Subcutaneous adipose tissue (tissue), 4 donors: Measurements from ENCODE around the gene DPP6. TPM values are rescaled to one million over a fixed set of nuclear protein-coding genes. Genes with fewer than 3 reads are reported as not detected.

Experiments
- total RNA-seq, 4 donors: library from RNA; depleted of rRNA; stranded (reverse); fragments of >200 nt; gene quantifications; one replicate each; pipeline ENCODE4 v1.1.0, GENCODE V29; 2016
- TF ChIP-seq, protein P1 (sequence below): fragments of 450-650 bp; IDR thresholded peaks from one replicate; pipeline ENCODE4 v1.5.1; 2016; ENCODE audit warnings: low read depth, mild to moderate bottlenecking, control low read depth, antibody characterized with exemption, moderate library complexity

Gene DPP6
- total RNA-seq, 4 donors from 2014 or later: 0.19 to 2.0 (median 0.85) TPM; not detected in 1

DNA sequence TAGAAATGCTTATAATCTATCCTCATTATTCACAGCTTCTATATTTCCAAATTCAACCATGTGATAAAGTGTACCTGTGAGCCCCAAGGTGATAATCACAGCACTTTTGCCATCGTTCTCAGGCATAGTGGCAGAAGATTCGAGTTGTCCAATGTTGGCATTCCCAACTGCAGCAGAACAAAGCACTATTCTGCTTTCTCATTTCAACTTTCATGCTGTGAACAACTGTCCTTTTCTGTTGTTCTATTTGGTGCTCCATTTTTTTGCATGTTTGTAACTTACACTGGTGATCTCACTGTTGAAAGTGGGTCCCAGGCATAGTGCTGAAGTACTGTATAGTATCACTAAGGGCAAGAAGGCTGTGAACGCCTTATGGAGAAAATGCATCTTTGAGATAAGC lies 512.5 kb downstream of the DPP6 start:
- TF ChIP-seq, protein P1, sequence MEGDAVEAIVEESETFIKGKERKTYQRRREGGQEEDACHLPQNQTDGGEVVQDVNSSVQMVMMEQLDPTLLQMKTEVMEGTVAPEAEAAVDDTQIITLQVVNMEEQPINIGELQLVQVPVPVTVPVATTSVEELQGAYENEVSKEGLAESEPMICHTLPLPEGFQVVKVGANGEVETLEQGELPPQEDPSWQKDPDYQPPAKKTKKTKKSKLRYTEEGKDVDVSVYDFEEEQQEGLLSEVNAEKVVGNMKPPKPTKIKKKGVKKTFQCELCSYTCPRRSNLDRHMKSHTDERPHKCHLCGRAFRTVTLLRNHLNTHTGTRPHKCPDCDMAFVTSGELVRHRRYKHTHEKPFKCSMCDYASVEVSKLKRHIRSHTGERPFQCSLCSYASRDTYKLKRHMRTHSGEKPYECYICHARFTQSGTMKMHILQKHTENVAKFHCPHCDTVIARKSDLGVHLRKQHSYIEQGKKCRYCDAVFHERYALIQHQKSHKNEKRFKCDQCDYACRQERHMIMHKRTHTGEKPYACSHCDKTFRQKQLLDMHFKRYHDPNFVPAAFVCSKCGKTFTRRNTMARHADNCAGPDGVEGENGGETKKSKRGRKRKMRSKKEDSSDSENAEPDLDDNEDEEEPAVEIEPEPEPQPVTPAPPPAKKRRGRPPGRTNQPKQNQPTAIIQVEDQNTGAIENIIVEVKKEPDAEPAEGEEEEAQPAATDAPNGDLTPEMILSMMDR: no peak

DNA sequence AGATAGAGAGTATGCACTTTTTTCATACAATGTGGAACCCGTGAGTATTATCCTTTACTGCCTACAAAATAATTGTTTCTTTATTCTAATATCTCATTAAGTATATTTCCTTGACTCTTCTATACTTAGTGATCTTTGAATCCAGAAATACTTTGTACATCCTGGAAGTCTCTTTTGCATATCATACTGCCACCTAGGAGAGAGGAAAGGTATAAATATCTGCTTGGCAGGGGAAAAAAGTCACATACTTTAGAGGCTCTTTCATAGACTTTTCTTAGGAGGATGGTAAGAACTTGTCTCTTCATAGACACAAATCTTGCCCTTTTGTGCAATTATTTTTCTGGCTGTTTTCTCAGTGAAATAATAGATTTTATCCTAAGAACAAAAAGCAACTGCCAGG lies 514.7 kb downstream of the DPP6 start:
- TF ChIP-seq, protein P1: no peak

DNA sequence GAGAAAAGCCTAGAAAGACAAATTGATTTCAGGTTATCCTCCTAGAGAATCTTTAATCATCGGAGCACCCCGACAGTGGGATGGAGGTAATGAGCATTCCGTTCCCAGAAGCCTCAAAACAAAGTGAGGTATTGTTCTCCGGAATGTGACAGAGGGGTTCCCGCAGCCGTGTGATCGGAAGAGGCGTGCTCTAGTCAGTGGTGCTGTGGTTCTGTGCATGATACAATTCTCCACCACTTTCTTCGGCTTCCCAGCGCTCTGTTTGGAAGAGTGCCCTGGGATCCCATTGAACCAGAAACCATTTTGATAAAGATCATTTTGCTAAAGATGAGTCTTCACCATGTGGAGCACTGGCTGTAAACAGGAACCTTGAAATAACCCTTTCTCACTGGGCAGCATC lies 516.1 kb downstream of the DPP6 start:
- TF ChIP-seq, protein P1: no peak

DNA sequence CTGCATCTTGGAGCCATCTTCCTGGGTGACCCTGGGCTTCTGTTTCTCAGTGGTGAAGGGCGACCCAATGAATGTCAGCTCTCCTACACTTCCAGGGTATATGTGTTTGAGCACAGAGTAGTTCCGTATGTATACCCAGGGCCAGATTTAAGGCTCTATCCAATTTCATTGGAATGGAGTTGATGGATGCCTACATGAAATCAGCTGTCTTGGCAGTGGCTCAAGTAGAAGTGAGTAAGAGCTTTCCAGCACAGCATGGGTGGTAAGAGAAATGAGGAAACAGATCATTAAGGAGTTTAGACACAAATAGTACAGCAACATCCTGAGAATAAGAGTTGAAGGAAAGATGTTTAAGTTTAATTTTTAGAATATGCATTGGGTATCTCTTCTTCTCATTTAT lies 517.7 kb downstream of the DPP6 start:
- TF ChIP-seq, protein P1: no peak

DNA sequence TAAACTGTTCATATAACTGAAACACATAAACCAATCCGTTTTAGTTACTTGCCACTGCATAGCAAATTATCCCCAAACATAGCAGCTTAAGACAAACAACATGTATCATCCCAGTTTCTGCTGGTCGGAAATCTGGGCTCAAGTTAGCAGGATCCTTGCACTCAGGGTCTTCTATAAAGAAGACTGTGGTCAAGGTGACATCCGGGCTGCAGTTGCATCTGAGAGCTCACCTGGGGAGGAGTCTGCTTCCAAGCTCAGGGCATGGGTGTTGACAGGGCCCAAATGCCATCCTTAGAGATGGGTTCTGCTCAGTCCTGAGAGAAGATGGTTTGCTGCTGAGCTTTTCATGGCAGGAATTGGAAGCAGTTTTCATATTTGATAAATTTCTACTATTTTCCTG lies 519.6 kb downstream of the DPP6 start:
- TF ChIP-seq, protein P1: no peak

DNA sequence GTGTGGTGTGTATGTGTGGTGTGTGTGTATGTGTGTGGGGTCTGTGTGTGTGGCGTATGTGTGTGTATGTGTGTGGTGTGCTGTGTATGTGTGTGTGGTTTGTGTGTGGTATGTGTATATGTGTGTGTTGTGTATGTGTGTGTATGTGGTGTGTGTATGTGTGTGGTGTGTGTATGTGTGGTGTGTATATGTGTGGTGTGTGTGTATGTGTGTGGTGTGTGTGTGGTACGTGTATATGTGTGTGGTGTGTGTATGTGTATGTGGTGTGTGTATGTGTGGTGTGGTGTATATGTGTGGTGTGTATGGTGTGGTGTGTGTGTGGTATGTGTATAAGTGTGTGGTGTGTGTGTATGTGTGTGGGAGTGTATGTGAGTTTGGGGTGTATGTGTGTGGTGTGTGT lies 522.0 kb downstream of the DPP6 start:
- TF ChIP-seq, protein P1: no peak

DNA sequence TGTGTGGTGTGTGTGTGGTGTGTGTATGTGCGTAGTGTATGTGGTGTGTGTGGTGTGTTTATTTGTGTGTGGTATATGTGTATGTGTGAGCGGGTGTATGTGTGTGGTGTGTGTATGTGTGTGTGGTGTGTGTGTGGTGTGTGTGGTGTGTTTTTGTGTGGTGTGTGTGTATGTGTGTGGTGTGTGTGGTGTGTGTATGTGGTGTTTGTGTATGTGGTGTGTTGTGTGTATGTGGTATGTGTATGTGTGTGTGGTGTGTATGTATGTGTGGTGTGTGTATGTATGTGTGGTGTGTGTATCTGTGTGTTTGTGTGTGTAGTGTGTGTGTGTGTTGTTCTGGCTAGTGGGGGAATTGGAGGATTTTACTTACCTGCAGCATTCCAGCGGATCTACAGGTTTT lies 523.3 kb downstream of the DPP6 start:
- TF ChIP-seq, protein P1: no peak
